ENCODE data around the gene ERC2.

The ERC2 gene

GRCh38 chr3:55554634-55555425 is 913.4 kb downstream of the ERC2 start:
- DNase-seq (ENCODE audit: low spot score): no peak

GRCh38 chr3:55551644-55552043 is 916.6 kb downstream of the ERC2 start:
- DNase-seq (ENCODE audit: low spot score): no peak

- no peak for DNase-seq (ENCODE audit: low spot score)
Observed at GRCh38 chr3:55549177-55549576, 919.1 kb downstream of the ERC2 start.

GRCh38 chr3:55546866-55547669 is 921.2 kb downstream of the ERC2 start:
- DNase-seq (ENCODE audit: low spot score): no peak

GRCh38 chr3:55545995-55546394 is 922.3 kb downstream of the ERC2 start:
- DNase-seq (ENCODE audit: low spot score): no peak

- DNase-seq (ENCODE audit: low spot score): no peak
Observed at GRCh38 chr3:55544219-55544618, 924.0 kb downstream of the ERC2 start.

- DNase-seq (ENCODE audit: low spot score): no peak
Observed at GRCh38 chr3:55543181-55543614, 925.1 kb downstream of the ERC2 start.

GRCh38 chr3:55541456-55541855 is 926.8 kb downstream of the ERC2 start:
- DNase-seq (ENCODE audit: low spot score): no peak

- no peak for DNase-seq (ENCODE audit: low spot score)
Observed at GRCh38 chr3:55541016-55541415, 927.3 kb downstream of the ERC2 start.

- no peak for DNase-seq (ENCODE audit: low spot score)
Observed at GRCh38 chr3:55540579-55540978, 927.7 kb downstream of the ERC2 start.

GRCh38 chr3:55538158-55538557 is 930.1 kb downstream of the ERC2 start:
- DNase-seq (ENCODE audit: low spot score): no peak

GRCh38 chr3:55537563-55537962 is 930.7 kb downstream of the ERC2 start:
- DNase-seq (ENCODE audit: low spot score): no peak

GRCh38 chr3:55537129-55537528 is 931.1 kb downstream of the ERC2 start:
- DNase-seq (ENCODE audit: low spot score): no peak

- DNase-seq (ENCODE audit: low spot score): no peak
Observed at GRCh38 chr3:55534876-55535275, 933.4 kb downstream of the ERC2 start.

GRCh38 chr3:55532806-55533205 is 935.5 kb downstream of the ERC2 start:
- DNase-seq (ENCODE audit: low spot score): no peak

GRCh38 chr3:55531321-55531720 is 936.9 kb downstream of the ERC2 start:
- no peak for DNase-seq (ENCODE audit: low spot score)

GRCh38 chr3:55527361-55527760 is 940.9 kb downstream of the ERC2 start:
- no peak for DNase-seq (ENCODE audit: low spot score)

- no peak for DNase-seq (ENCODE audit: low spot score)
Observed at GRCh38 chr3:55526332-55527030, 941.8 kb downstream of the ERC2 start.

GRCh38 chr3:55525436-55525835 is 942.8 kb downstream of the ERC2 start:
- DNase-seq (ENCODE audit: low spot score): no peak

- DNase-seq (ENCODE audit: low spot score): no peak
Observed at GRCh38 chr3:55524565-55525244, 943.6 kb downstream of the ERC2 start.

GRCh38 chr3:55523471-55523870 is 944.8 kb downstream of the ERC2 start:
- DNase-seq (ENCODE audit: low spot score): no peak

All from hematopoietic multipotent progenitor cell treated with erythropoietin and hydrocortisone succinate and interleukin-3 and kit ligand, for 15 days (in vitro differentiated cells).